PFSK-1 (cell line): ENCODE measurements around the gene AHI1.

Experiments used
- POLR2AphosphoS5 ChIP-seq: IDR thresholded peaks from 2 replicates; pipeline ENCODE4 v1.6.1; 2012; ENCODE audit warnings: low read depth, mild to moderate bottlenecking, control low read depth, low read length, moderate library complexity
- TAF1 ChIP-seq: IDR thresholded peaks from 2 replicates; pipeline ENCODE4 v1.6.1; 2012; ENCODE audit warnings: low read length, control low read depth, borderline replicate concordance; ENCODE audit not compliant: insufficient read depth

DNA sequence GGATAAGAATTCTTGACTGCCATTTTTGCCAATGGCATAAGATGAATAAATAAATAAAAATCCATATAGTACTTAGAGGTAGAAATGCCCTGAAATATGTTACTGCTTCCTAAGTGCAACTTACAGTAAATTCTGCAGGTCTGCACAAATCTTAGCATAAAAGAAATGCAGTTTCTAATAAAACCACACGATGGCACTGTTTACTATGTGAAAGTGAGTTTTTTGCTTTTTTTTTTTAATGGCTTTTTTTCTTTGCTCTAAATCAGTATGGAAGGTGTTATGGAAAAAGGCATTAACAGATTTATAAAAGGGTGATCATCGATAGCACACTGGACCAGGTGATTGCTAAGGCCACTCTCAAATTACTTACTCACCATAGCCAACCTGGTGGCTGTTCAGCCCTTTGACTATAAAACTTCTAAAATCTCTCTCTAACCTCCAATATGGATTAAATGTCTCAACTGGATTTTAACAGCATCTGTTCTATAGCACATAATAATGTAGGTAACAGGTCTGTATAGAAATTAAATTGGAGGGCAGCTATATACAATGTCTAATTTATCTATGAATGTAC, 45.8 kb downstream of the AHI1 start:
- TF ChIP-seq POLR2AphosphoS5, result no peak
- TF ChIP-seq TAF1, result no peak
